GM12878 (cell line): ENCODE measurements around the gene TP53BP1. TPM values are rescaled to one million over a fixed set of nuclear protein-coding genes. Genes with fewer than 3 reads are reported as not detected.

Source experiments
- ATAC-seq: fragments of 200-7000 bp; cut with Tn5 transposase; 3 replicates; pipeline ENCODE4 v1.9.1; 2020; ENCODE audit warnings: mild to moderate bottlenecking, moderate library complexity
- BruUV-seq: library from RNA; stranded (reverse); fragments of 400-500 nt; replicated peaks from 2 replicates; lab custom pipeline; 2021; lab: Mats Ljungman, UMichigan
- CTCF ChIA-PET: fragments of 300-600 bp; sonication (Branson Sonifier 250); formaldehyde crosslinking; extraction: SDS; loops from one replicate; lab custom pipeline; 2021; ENCODE audit warnings: inconsistent platforms; lab: Yijun Ruan, JAX
- POLR2A ChIA-PET: fragments of 350-600 bp; formaldehyde crosslinking; extraction: SDS; loops from one replicate; lab custom pipeline; 2021; ENCODE audit warnings: inconsistent platforms; lab: Charles Lee
- RAD21 ChIA-PET: fragments of 300-600 bp; sonication (Branson Sonifier 250); formaldehyde crosslinking; loops from one replicate; lab custom pipeline; 2023; ENCODE audit warnings: antibody characterized with exemption; ENCODE audit not compliant: unreplicated experiment; lab: Charles Lee
- SMC1A ChIA-PET: fragments of 300-600 bp; sonication (Branson Sonifier 250); formaldehyde crosslinking; loops from one replicate; lab custom pipeline; 2023; ENCODE audit not compliant: unreplicated experiment, uncharacterized antibody; lab: Charles Lee
- DNase-seq: peaks from one replicate; pipeline ENCODE4 v3.0.0-alpha.2; 2011; ENCODE audit warnings: low read depth, low spot score
- FAIRE-seq: peaks from 3 replicates; lab custom pipeline; 2011; peaks lifted over from hg19 to GRCh38; lab: Jason Lieb, UNC
- H2AFZ ChIP-seq: 2 replicates; pipeline ENCODE4 v1.6.0; 2011; ENCODE audit warnings: low read depth, low read length, control low read depth; ENCODE audit not compliant: control insufficient read depth
- H3K27ac ChIP-seq: 2 replicates; pipeline ENCODE4 v1.5.1; 2011; ENCODE audit warnings: control low read depth; ENCODE audit not compliant: control insufficient read depth, insufficient read depth
- H3K27me3 ChIP-seq, 2 experiments: replicated peaks in 1 of 2; 2 replicates each; pipeline versions ENCODE4 v1.6.0 to v1.6.1; 2011; ENCODE audit warnings: low read length in 1 of 2; ENCODE audit not compliant: control insufficient read depth in 2 of 2, insufficient read depth in 2 of 2
- H3K36me3 ChIP-seq, 2 experiments: 2 replicates each; pipeline ENCODE4 v1.5.1; 2011; ENCODE audit warnings: low read length in 1 of 2; ENCODE audit not compliant: control insufficient read depth in 2 of 2, insufficient read depth in 2 of 2
- H3K4me1 ChIP-seq: 2 replicates; pipeline ENCODE4 v1.6.1; 2011; ENCODE audit warnings: mild to moderate bottlenecking, low read length, moderate library complexity, mixed read lengths; ENCODE audit not compliant: control insufficient read depth, insufficient read depth
- H3K4me2 ChIP-seq: 2 replicates; pipeline ENCODE4 v1.6.0; 2011; ENCODE audit warnings: control low read depth; ENCODE audit not compliant: control insufficient read depth, insufficient read depth
- H3K4me3 ChIP-seq: fragments of 200-600 bp; sonication (generic); 2 replicates; pipeline ENCODE4 v1.5.1; 2016
- H3K79me2 ChIP-seq: 2 replicates; pipeline ENCODE4 v1.6.0; 2011; ENCODE audit warnings: low read length; ENCODE audit not compliant: control insufficient read depth, insufficient read depth
- H3K9ac ChIP-seq: 2 replicates; pipeline ENCODE4 v1.8.0; 2011; ENCODE audit warnings: low read length, control low read depth, mixed read lengths; ENCODE audit not compliant: control insufficient read depth, insufficient read depth
- H3K9me3 ChIP-seq: replicated peaks from 3 replicates; pipeline ENCODE4 v1.5.1; 2011; ENCODE audit warnings: mild to moderate bottlenecking, low read length; ENCODE audit not compliant: control insufficient read depth, insufficient read depth
- H4K20me1 ChIP-seq: 2 replicates; pipeline ENCODE4 v1.6.0; 2011; ENCODE audit not compliant: control insufficient read depth, insufficient read depth
- ATF7 ChIP-seq: fragments of 450-650 bp; IDR thresholded peaks from 2 replicates; pipeline ENCODE4 v1.6.1; 2016; ENCODE audit warnings: low read depth, mild to moderate bottlenecking
- CBFB ChIP-seq: IDR thresholded peaks from 2 replicates; pipeline ENCODE4 v1.6.1; 2016; ENCODE audit warnings: antibody characterized with exemption, low read depth
- KAT2A ChIP-seq: conservative IDR thresholded peaks from 2 replicates; pipeline ENCODE4 v1.6.1; 2011; ENCODE audit warnings: low read depth, low read length; ENCODE audit not compliant: control insufficient read depth
- KDM1A ChIP-seq: fragments of 200-600 bp; sonication (generic); IDR thresholded peaks from 2 replicates; pipeline ENCODE4 v1.6.1; 2016; ENCODE audit warnings: borderline replicate concordance
- KLF5 ChIP-seq: fragments of 450-650 bp; IDR thresholded peaks from 2 replicates; pipeline ENCODE4 v1.6.1; 2014; ENCODE audit warnings: mild to moderate bottlenecking; ENCODE audit not compliant: partially characterized antibody
- MEF2B ChIP-seq: fragments of 450-650 bp; IDR thresholded peaks from 2 replicates; pipeline ENCODE4 v1.6.1; 2018; ENCODE audit warnings: mild to moderate bottlenecking, moderate library complexity; ENCODE audit not compliant: partially characterized antibody, poor library complexity, severe bottlenecking
- MYB ChIP-seq: fragments of 150-350 bp; IDR thresholded peaks from 2 replicates; pipeline ENCODE4 v1.6.1; 2014; ENCODE audit warnings: mild to moderate bottlenecking, low read depth, low read length, borderline replicate concordance
- NFYB ChIP-seq: IDR thresholded peaks from 2 replicates; pipeline ENCODE4 v1.6.1; 2011; ENCODE audit warnings: low read depth, mild to moderate bottlenecking, low read length, improper control_type of control experiment, moderate library complexity; ENCODE audit not compliant: insufficient read depth
- POLR2AphosphoS5 ChIP-seq: IDR thresholded peaks from 2 replicates; pipeline ENCODE4 v1.6.1; 2011; ENCODE audit warnings: mild to moderate bottlenecking, low read length, inconsistent platforms
- RAD21 ChIP-seq: IDR thresholded peaks from 2 replicates; pipeline ENCODE4 v1.6.1; 2011; ENCODE audit warnings: mild to moderate bottlenecking, low read depth, low read length, moderate library complexity; ENCODE audit not compliant: insufficient read depth
- WGBS: methylation state at CpG from one replicate; pipeline ENCODE4 v1.1.6; 2016; ENCODE audit warnings: low lambda C conversion rate; ENCODE audit not compliant: insufficient replicate concordance, insufficient coverage; ENCODE audit errors: missing lambda C conversion rate; 5-methylcytosine and 5-hydroxymethylcytosine counted together
- in situ Hi-C: fragments of 300-500 bp; cut with MboI; formaldehyde crosslinking; loops from 9 replicates; pipeline ENCODE4 v1.14.3; 2018; ENCODE audit warnings: mixed read lengths
- intact Hi-C: fragments of 100-400 bp; cut with micrococcal nuclease; formaldehyde crosslinking; loops from one replicate; pipeline ENCODE4 v1.14.2; 2022; ENCODE audit not compliant: unreplicated experiment
- polyA plus RNA-seq, 11 experiments: library from polyadenylated mRNA; depleted of rRNA in 4 of 11; unstranded in 6 of 11; stranded (reverse) in 5 of 11; fragments of >200 nt; fragmentation: Nextera tagmentation in 4 of 11; fragmentation: Illumina TruSeq in 1 of 11; extraction: Ambion mirVana in 4 of 11; extraction: Trizol in 1 of 11; gene quantifications; 1 replicate in 1 of 11; 2 replicates in 10 of 11; pipeline versions ENCODE4 v1.2.1 to v1.2.3, GENCODE V29; 2011 to 2016; ENCODE audit warnings: inconsistent platforms in 2 of 11, missing spikeins in 2 of 11, low read depth in 1 of 11
- total RNA-seq, 4 experiments: library from RNA; depleted of rRNA in 3 of 4; stranded (reverse); fragments of >200 nt in 3 of 4; fragmentation: Illumina TruSeq in 1 of 4; extraction: Trizol in 1 of 4; gene quantifications; 2 replicates each; pipeline versions ENCODE4 v1.2.1 to v1.2.3, GENCODE V29; 2013 to 2021
- TF ChIP-seq, protein P1 (sequence below): IDR thresholded peaks from 2 replicates; pipeline ENCODE4 v1.6.1; 2011; ENCODE audit warnings: borderline replicate concordance, low read depth, mild to moderate bottlenecking, moderate library complexity, mixed read lengths, low read length; ENCODE audit not compliant: insufficient read depth; ENCODE audit errors: extremely low read length
- TF ChIP-seq, protein P2 (sequence below): fragments of 450-650 bp; conservative IDR thresholded peaks from 2 replicates; pipeline ENCODE4 v1.6.1; 2017; ENCODE audit warnings: mild to moderate bottlenecking, moderate library complexity

The TP53BP1 gene
- total and polyA plus RNA-seq, 10 of the 15 experiments (the other 5 are each of a cell fraction or from before 2014, with no cell fraction given), result 6.2 to 50.2 (median 19.3) TPM

DNA sequence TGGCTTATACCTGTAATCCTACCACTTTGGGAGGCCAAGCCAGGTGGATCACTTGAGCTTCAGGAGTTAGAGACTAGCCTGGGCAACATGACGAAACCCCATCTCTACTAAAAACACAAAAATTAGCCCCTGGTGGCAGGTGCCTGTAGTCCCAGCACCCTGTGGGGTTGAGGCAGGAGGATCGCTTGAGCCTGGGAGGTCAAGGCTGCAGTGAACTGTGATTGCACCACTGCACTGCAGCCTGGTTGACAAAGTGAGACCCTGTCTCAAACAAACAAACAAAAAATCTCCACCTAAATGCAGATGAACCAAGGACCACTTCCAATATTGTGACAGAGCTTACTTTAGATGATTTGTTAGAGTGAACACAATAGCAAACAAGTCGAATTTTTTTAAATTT lies 53.7 kb downstream of the TP53BP1 start:
- no peak for DNase-seq
- BruUV-seq, result no TSS peak
- FAIRE-seq, result no peak

GRCh38 chr15:43436395-43436794 lies 56.6 kb downstream of the TP53BP1 start:
- TF ChIP-seq POLR2AphosphoS5 (no peak), KLF5 (no peak), CBFB (no peak), KDM1A (no peak), ATF7 (no peak), KAT2A (no peak), MYB (no peak), MEF2B (no peak), RAD21 (no peak)
- TF ChIP-seq, protein P1, sequence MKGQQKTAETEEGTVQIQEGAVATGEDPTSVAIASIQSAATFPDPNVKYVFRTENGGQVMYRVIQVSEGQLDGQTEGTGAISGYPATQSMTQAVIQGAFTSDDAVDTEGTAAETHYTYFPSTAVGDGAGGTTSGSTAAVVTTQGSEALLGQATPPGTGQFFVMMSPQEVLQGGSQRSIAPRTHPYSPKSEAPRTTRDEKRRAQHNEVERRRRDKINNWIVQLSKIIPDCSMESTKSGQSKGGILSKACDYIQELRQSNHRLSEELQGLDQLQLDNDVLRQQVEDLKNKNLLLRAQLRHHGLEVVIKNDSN, result no peak
- TF ChIP-seq, protein P2, sequence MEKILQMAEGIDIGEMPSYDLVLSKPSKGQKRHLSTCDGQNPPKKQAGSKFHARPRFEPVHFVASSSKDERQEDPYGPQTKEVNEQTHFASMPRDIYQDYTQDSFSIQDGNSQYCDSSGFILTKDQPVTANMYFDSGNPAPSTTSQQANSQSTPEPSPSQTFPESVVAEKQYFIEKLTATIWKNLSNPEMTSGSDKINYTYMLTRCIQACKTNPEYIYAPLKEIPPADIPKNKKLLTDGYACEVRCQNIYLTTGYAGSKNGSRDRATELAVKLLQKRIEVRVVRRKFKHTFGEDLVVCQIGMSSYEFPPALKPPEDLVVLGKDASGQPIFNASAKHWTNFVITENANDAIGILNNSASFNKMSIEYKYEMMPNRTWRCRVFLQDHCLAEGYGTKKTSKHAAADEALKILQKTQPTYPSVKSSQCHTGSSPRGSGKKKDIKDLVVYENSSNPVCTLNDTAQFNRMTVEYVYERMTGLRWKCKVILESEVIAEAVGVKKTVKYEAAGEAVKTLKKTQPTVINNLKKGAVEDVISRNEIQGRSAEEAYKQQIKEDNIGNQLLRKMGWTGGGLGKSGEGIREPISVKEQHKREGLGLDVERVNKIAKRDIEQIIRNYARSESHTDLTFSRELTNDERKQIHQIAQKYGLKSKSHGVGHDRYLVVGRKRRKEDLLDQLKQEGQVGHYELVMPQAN, result no peak
- Histone ChIP-seq H3K27ac (no peak overlapping the region), H3K9ac (no peak overlapping the region), H3K4me1 (peaks cover 7% of the 10 kb centered on the region; the same call in 1 of the 2 replicates), H3K4me3 (no peak overlapping the region), H3K4me2 (no peak overlapping the region), H3K27me3 (no peaks in the 10 kb centered on the region), H3K36me3 (peaks cover 0 to 25% of the 10 kb centered on the region in 2 experiments; a peak in 3 of 4 replicates), H2AFZ (no peak overlapping the region), H3K9me3 (no peaks in the 10 kb centered on the region), H3K79me2 (no peaks in the 10 kb centered on the region), H4K20me1 (no peaks in the 10 kb centered on the region)
- ChIA-PET RAD21 (no interaction called here), SMC1A (no interaction called here), CTCF (no interaction called here), POLR2A (interaction anchor here (0.5 kb wide), 1 partner anchor 23 kb away, joined by 3 read pairs; no protein-coding TSS in a partner anchor)
- WGBS, result 97% methylated on average over 6 of the region's 7 CpGs
- ATAC-seq, result no peak
- no peak for DNase-seq
- intact Hi-C loops, result no loop called here
- BruUV-seq, result no TSS peak
- in situ Hi-C loops, result no loop called here
- FAIRE-seq, result no peak

More for the DNA sequence above, 53.7 kb downstream of the TP53BP1 start:
- intact Hi-C loops (no loop called here), in situ Hi-C loops (no loop called here)
- H3K27me3 ChIP-seq, result no peaks in the 10 kb centered on the region
- no peaks in the 10 kb centered on the region for H4K20me1 ChIP-seq
- no peak for ATAC-seq
- WGBS, result 77% methylated on average over 3 of the region's 3 CpGs
- no peak overlapping the region for H3K4me2 ChIP-seq
- H3K27ac ChIP-seq, result no peak overlapping the region
- H3K4me1 ChIP-seq, result peaks cover 7% of the 10 kb centered on the region; the same call in 1 of the 2 replicates
- H2AFZ ChIP-seq, result no peak overlapping the region
- H3K4me3 ChIP-seq, result no peak overlapping the region
- no peaks in the 10 kb centered on the region for H3K9me3 ChIP-seq
- no peaks in the 10 kb centered on the region for H3K79me2 ChIP-seq
- ChIA-PET SMC1A (interaction anchor here (0.8 to 2.8 kb wide), 3 partner anchors 72 to 75 kb away, joined by 3 to 17 read pairs (median 4); no protein-coding TSS in a partner anchor), POLR2A (no interaction called here), RAD21 (interaction anchor here (2.7 kb wide), 1 partner anchor 76 kb away, joined by 29 read pairs; no protein-coding TSS in a partner anchor), CTCF (interaction anchor here (1.1 to 3.4 kb wide), 2 partner anchors 75 to 1305 kb away, joined by 3 to 42 read pairs; no protein-coding TSS in a partner anchor)
- no peak for TF ChIP-seq NFYB
- H3K36me3 ChIP-seq, result peaks cover 0 to 15% of the 10 kb centered on the region in 2 experiments; a peak in 3 of 4 replicates
- no peak overlapping the region for H3K9ac ChIP-seq
